K562 (cell line): Measurements from ENCODE around the gene PLXNB1. TPM values are rescaled to one million over a fixed set of nuclear protein-coding genes. Genes with fewer than 3 reads are reported as not detected.

ENCODE experiments used
- ETV5 ChIP-seq: sonication (generic); formaldehyde crosslinking; IDR thresholded peaks from 2 replicates; pipeline ENCODE4 v1.4.0; 2020; ENCODE audit warnings: low read depth, mild to moderate bottlenecking, missing genetic modification reagents
- GTF2F1 ChIP-seq: IDR thresholded peaks from 2 replicates; pipeline ENCODE4 v1.6.1; 2011; ENCODE audit warnings: low read depth, low read length, improper control_type of control experiment
- HNRNPK ChIP-seq: fragments of 200-400 bp; formaldehyde crosslinking; IDR thresholded peaks from one replicate; pipeline ENCODE4 v1.6.1; 2018; ENCODE audit warnings: mild to moderate bottlenecking, low read depth, low read length; ENCODE audit not compliant: poor library complexity, severe bottlenecking
- MAZ ChIP-seq, 2 experiments: fragments of 450-650 bp in 1 of 2; sonication (generic) in 1 of 2; formaldehyde crosslinking; IDR thresholded peaks in 1 of 2; conservative IDR thresholded peaks in 1 of 2; 2 replicates each; pipeline versions ENCODE4 v1.4.0 to v1.5.0; 2020; ENCODE audit warnings: mild to moderate bottlenecking in 1 of 2, missing genetic modification reagents in 1 of 2
- MEF2D ChIP-seq: conservative IDR thresholded peaks from 2 replicates; pipeline ENCODE4 v1.6.1; 2016; ENCODE audit warnings: low read depth, missing genetic modification characterization, missing compliant biosample characterization
- MTA2 ChIP-seq: fragments of 450-650 bp; IDR thresholded peaks from 2 replicates; pipeline ENCODE4 v1.6.1; 2016; ENCODE audit warnings: low read depth
- MTA3 ChIP-seq: fragments of 450-650 bp; formaldehyde crosslinking; IDR thresholded peaks from 2 replicates; pipeline ENCODE4 v1.6.1; 2017; ENCODE audit warnings: mild to moderate bottlenecking, borderline replicate concordance
- OTX1 ChIP-seq: fragments of 450-650 bp; formaldehyde crosslinking; IDR thresholded peaks from 2 replicates; pipeline ENCODE4 v1.4.0; 2022; ENCODE audit warnings: mild to moderate bottlenecking
- POLR2A ChIP-seq: fragments of 450-650 bp; conservative IDR thresholded peaks from 2 replicates; pipeline ENCODE4 v1.6.1; 2016
- PPARD ChIP-seq: fragments of 250-450 bp; sonication (Bioruptor Pico); IDR thresholded peaks from 2 replicates; pipeline ENCODE4 v1.8.0; 2022; ENCODE audit warnings: inconsistent platforms, mild to moderate bottlenecking, moderate library complexity
- RBM14 ChIP-seq: fragments of 200-400 bp; formaldehyde crosslinking; IDR thresholded peaks from 2 replicates; pipeline ENCODE4 v1.6.1; 2018; ENCODE audit warnings: low read depth, mild to moderate bottlenecking, low read length, moderate library complexity, borderline replicate concordance; ENCODE audit not compliant: insufficient read depth
- RCOR1 ChIP-seq, 2 experiments: IDR thresholded peaks; 2 replicates each; pipeline ENCODE4 v1.6.1; 2012; ENCODE audit warnings: low read depth in 2 of 2, low read length in 2 of 2, borderline replicate concordance in 1 of 2, improper control_type of control experiment in 1 of 2
- ZEB2 ChIP-seq: fragments of 450-650 bp; IDR thresholded peaks from 2 replicates; pipeline ENCODE4 v1.6.1; 2016
- ZNF384 ChIP-seq: IDR thresholded peaks from 2 replicates; pipeline ENCODE4 v1.6.1; 2012; ENCODE audit warnings: low read depth, low read length, improper control_type of control experiment
- polyA plus RNA-seq, 8 experiments: library from polyadenylated mRNA; depleted of rRNA in 4 of 8; stranded (reverse) in 5 of 8; unstranded in 3 of 8; fragments of >200 nt; fragmentation: Nextera tagmentation in 2 of 8; fragmentation: Illumina TruSeq in 1 of 8; extraction: Ambion mirVana in 2 of 8; extraction: Trizol in 1 of 8; gene quantifications; 2 replicates each; pipeline versions ENCODE4 v1.2.1 to v1.2.3, GENCODE V29; 2011 to 2014; ENCODE audit warnings: inconsistent platforms in 1 of 8, missing spikeins in 1 of 8
- total RNA-seq, 7 experiments: library from RNA; depleted of rRNA in 6 of 7; stranded (reverse); fragments of >200 nt in 6 of 7; fragmentation: Illumina TruSeq in 2 of 7; extraction: Trizol in 2 of 7; gene quantifications; 2 replicates each; pipeline versions ENCODE4 v1.2.1 to v1.2.3, GENCODE V29; 2011 to 2021; ENCODE audit warnings: low replicate concordance in 1 of 7
- TF ChIP-seq, protein P1 (sequence below), 2 experiments: IDR thresholded peaks; 2 replicates each; pipeline ENCODE4 v1.6.1; 2011; ENCODE audit warnings: borderline replicate concordance in 1 of 2, control low read depth in 1 of 2, low read depth in 1 of 2, low read length in 1 of 2, mild to moderate bottlenecking in 1 of 2, mixed read lengths in 1 of 2, moderate library complexity in 1 of 2; ENCODE audit not compliant: insufficient read depth in 1 of 2, insufficient read length in 1 of 2, poor library complexity in 1 of 2, severe bottlenecking in 1 of 2; ENCODE audit errors: extremely low read depth in 1 of 2
- TF ChIP-seq, protein P2 (sequence below), 3 experiments: fragments of 200-800 bp in 1 of 3; fragments of 250-450 bp in 1 of 3; fragments of 450-650 bp in 1 of 3; sonication (Bioruptor Pico) in 1 of 3; sonication (Bioruptor generic) in 1 of 3; formaldehyde crosslinking in 1 of 3; IDR thresholded peaks; 2 replicates each; pipeline versions ENCODE4 v1.6.1 to v1.8.0; 2016 to 2022; ENCODE audit warnings: mild to moderate bottlenecking in 2 of 3, missing genetic modification characterization in 2 of 3, missing compliant biosample characterization in 1 of 3, moderate library complexity in 1 of 3
- TF ChIP-seq, protein P3 (sequence below): fragments of 450-650 bp; IDR thresholded peaks from 2 replicates; pipeline ENCODE4 v1.6.1; 2018; ENCODE audit warnings: mild to moderate bottlenecking, low read depth; ENCODE audit not compliant: partially characterized antibody

PLXNB1 gene
- total and polyA plus RNA-seq, 9 of the 15 experiments (the other 6 are each of a cell fraction or from before 2014, with no cell fraction given), result 0.17 to 17.4 (median 6.0) TPM

DNA sequence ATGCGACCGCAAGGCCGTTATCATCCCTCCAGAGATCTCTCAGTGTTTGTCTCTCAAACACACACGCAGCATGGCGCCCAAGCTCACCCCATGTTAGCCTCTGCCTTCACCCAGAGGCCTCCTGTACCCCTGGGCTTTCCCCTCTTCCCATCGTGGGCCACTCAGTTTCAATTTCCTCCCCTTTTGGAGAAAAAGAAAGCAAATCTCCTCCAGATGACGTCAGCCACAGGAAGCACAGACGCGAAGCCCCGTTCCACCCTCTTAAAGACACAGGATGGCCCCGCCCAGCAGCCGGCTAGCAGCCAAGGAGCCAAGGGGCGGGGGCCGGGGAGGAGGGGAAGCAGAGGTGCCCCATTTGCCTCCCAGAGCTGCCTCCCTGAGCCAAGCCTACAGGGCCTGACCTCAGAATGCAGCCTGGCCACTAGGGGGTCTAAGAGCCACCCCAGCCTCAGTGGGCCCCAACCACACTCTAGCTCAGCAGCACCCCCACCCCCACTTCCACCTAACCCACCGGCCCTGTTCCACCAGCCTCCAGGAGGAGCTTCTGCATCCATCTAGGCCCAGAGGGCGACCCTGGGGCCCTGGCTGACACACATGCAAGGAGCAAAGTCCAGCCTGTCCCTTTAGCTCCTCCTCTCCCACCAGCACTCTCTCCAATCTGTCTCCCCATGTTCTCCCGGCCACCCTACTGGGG, 43.2 kb upstream of the PLXNB1 start (continued):
- TF ChIP-seq, protein P1, sequence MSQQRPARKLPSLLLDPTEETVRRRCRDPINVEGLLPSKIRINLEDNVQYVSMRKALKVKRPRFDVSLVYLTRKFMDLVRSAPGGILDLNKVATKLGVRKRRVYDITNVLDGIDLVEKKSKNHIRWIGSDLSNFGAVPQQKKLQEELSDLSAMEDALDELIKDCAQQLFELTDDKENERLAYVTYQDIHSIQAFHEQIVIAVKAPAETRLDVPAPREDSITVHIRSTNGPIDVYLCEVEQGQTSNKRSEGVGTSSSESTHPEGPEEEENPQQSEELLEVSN (IDR thresholded peaks at IDR 0.05; ENCODE audit: borderline replicate concordance in 1 of 2, extremely low read depth in 1 of 2, insufficient read depth in 1 of 2, insufficient read length in 1 of 2, low read depth in 1 of 2, low read length in 1 of 2, poor library complexity in 1 of 2, severe bottlenecking in 1 of 2), result peak in 1 of 2 experiments; percentile 40
- TF ChIP-seq HNRNPK (no peak), PPARD (no peak), ZEB2 (peak; percentile 42; the same call in 1 of the 2 replicates), MTA3 (peak; percentile 54; the same call in 1 of the 2 replicates), RCOR1 (IDR thresholded peaks at IDR 0.05; ENCODE audit: borderline replicate concordance in 1 of 2, low read depth in 2 of 2, low read length in 2 of 2) (0 out of 4 replicates have a peak, but pooled peaks of 1 of the 2 experiments have one; percentile 5), RBM14 (no peak), GTF2F1 (no peak), MEF2D (no peak; the same call in 1 of the 2 replicates), ETV5 (peak; percentile 49; the same call in 1 of the 2 replicates), ZNF384 (no peak), MAZ (CRISPR knock-in tag; conservative IDR thresholded peaks at IDR 0.05 in 1 of 2, IDR thresholded peaks at IDR 0.05 in 1 of 2) (peak; percentile 90 to 98), MTA2 (0 out of 2 replicates have a peak, but pooled peaks have one; percentile 15), OTX1 (CRISPR knock-in tag) (peak; percentile 71; the same call in 1 of the 2 replicates), POLR2A (peak; percentile 88)
- TF ChIP-seq, protein P2, sequence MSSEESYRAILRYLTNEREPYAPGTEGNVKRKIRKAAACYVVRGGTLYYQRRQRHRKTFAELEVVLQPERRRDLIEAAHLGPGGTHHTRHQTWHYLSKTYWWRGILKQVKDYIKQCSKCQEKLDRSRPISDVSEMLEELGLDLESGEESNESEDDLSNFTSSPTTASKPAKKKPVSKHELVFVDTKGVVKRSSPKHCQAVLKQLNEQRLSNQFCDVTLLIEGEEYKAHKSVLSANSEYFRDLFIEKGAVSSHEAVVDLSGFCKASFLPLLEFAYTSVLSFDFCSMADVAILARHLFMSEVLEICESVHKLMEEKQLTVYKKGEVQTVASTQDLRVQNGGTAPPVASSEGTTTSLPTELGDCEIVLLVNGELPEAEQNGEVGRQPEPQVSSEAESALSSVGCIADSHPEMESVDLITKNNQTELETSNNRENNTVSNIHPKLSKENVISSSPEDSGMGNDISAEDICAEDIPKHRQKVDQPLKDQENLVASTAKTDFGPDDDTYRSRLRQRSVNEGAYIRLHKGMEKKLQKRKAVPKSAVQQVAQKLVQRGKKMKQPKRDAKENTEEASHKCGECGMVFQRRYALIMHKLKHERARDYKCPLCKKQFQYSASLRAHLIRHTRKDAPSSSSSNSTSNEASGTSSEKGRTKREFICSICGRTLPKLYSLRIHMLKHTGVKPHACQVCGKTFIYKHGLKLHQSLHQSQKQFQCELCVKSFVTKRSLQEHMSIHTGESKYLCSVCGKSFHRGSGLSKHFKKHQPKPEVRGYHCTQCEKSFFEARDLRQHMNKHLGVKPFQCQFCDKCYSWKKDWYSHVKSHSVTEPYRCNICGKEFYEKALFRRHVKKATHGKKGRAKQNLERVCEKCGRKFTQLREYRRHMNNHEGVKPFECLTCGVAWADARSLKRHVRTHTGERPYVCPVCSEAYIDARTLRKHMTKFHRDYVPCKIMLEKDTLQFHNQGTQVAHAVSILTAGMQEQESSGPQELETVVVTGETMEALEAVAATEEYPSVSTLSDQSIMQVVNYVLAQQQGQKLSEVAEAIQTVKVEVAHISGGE (CRISPR knock-in tag; IDR thresholded peaks at IDR 0.05), result no peak
- TF ChIP-seq, protein P3, sequence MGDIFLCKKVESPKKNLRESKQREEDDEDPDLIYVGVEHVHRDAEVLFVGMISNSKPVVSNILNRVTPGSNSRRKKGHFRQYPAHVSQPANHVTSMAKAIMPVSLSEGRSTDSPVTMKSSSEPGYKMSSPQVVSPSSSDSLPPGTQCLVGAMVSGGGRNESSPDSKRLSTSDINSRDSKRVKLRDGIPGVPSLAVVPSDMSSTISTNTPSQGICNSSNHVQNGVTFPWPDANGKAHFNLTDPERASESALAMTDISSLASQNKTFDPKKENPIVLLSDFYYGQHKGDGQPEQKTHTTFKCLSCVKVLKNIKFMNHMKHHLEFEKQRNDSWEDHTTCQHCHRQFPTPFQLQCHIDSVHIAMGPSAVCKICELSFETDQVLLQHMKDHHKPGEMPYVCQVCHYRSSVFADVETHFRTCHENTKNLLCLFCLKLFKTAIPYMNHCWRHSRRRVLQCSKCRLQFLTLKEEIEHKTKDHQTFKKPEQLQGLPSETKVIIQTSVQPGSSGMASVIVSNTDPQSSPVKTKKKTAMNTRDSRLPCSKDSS, result no peak
